Activated CD4-positive, CD25-positive, alpha-beta regulatory T cell treated with anti-CD3 and anti-CD28 coated beads, Interleukin-2, amount 50 U/mL, for 72 hours (primary cell): ENCODE results near the gene RPL28.
A peak's percentile ranks its signal among the peaks of the same experiment; 100 is the strongest.
"Not testable (repeated sequence)": the region's sequence is repeated elsewhere in the genome, so short reads cannot be mapped to it uniquely, and the experiment has no call there.

Experiments used
- DNase-seq: peaks from one replicate; pipeline ENCODE4 v3.0.0; 2021

RPL28 gene

GRCh38 chr19:55398200-55398925 is 12.6 kb downstream of the RPL28 start:
- DNase-seq, result no peak

- DNase-seq, result no peak
Measured at GRCh38 chr19:55400281-55401087, 14.8 kb downstream of the RPL28 start.

- DNase-seq, result not testable (repeated sequence)
Measured at GRCh38 chr19:55401390-55401789, 15.7 kb downstream of the RPL28 start.

GRCh38 chr19:55402509-55402908 is 16.8 kb downstream of the RPL28 start:
- no peak for DNase-seq

GRCh38 chr19:55405638-55406037 is 19.9 kb downstream of the RPL28 start:
- no peak for DNase-seq

- no peak for DNase-seq
Measured at GRCh38 chr19:55406091-55406825, 20.5 kb downstream of the RPL28 start.

GRCh38 chr19:55406826-55407549 is 21.3 kb downstream of the RPL28 start:
- no peak for DNase-seq

- DNase-seq, result not testable (repeated sequence)
Measured at GRCh38 chr19:55407550-55407799, 21.7 kb downstream of the RPL28 start, which contains the start of gene UBE2S. TSS of gene UBE2S (minus strand) at chr19:55407788. CDS start at chr19:55407589, 199 bp downstream.

GRCh38 chr19:55407800-55408532 is 22.2 kb downstream of the RPL28 start:
- DNase-seq, result peak; percentile 97

GRCh38 chr19:55408533-55408872 is 22.8 kb downstream of the RPL28 start:
- no peak for DNase-seq

GRCh38 chr19:55409179-55409578 is 23.4 kb downstream of the RPL28 start:
- DNase-seq, result not testable (repeated sequence)

GRCh38 chr19:55410168-55410567 is 24.4 kb downstream of the RPL28 start:
- DNase-seq, result no peak

GRCh38 chr19:55418185-55418584 is 32.5 kb downstream of the RPL28 start:
- DNase-seq, result no peak

- no peak for DNase-seq
Measured at GRCh38 chr19:55419103-55419502, 33.4 kb downstream of the RPL28 start.

- DNase-seq, result no peak
Measured at GRCh38 chr19:55419624-55420236, 34.0 kb downstream of the RPL28 start.

GRCh38 chr19:55421281-55421680 is 35.5 kb downstream of the RPL28 start:
- not testable (repeated sequence) for DNase-seq

GRCh38 chr19:55423225-55424005 is 37.7 kb downstream of the RPL28 start:
- DNase-seq, result no peak

- no peak for DNase-seq
Measured at GRCh38 chr19:55424518-55424917, 38.8 kb downstream of the RPL28 start.

GRCh38 chr19:55426042-55426441 is 40.3 kb downstream of the RPL28 start:
- DNase-seq, result no peak

GRCh38 chr19:55431183-55431582 is 45.5 kb downstream of the RPL28 start:
- no peak for DNase-seq
